HUES6 (cell line): ENCODE data around the gene HTR1B.

ENCODE experiments used
- H3K27ac ChIP-seq: 2 replicates; pipeline ENCODE4 v1.7.0; 2013; ENCODE audit warnings: low read depth, mild to moderate bottlenecking, low read length, inconsistent platforms
- H3K27me3 ChIP-seq: 2 replicates; pipeline ENCODE4 v1.6.1; 2013; ENCODE audit warnings: low read length; ENCODE audit not compliant: control insufficient read depth, insufficient read depth
- H3K36me3 ChIP-seq: 2 replicates; pipeline ENCODE4 v1.6.1; 2013; ENCODE audit warnings: low read length; ENCODE audit not compliant: control insufficient read depth, insufficient read depth
- H3K4me1 ChIP-seq: 2 replicates; pipeline ENCODE4 v1.6.1; 2013; ENCODE audit warnings: low read length; ENCODE audit not compliant: control insufficient read depth, insufficient read depth
- H3K4me3 ChIP-seq: 2 replicates; pipeline ENCODE4 v1.5.1; 2013; ENCODE audit warnings: low read depth, low read length
- H3K9ac ChIP-seq: one replicate; pipeline ENCODE4 v1.6.1; 2013; ENCODE audit warnings: mild to moderate bottlenecking, low read length
- H3K9me3 ChIP-seq: 2 replicates; pipeline ENCODE4 v1.6.1; 2013; ENCODE audit warnings: low read depth, low read length; ENCODE audit not compliant: control insufficient read depth, insufficient read depth

Gene HTR1B

GRCh38 chr6:77425216-77425615, 38.1 kb downstream of the HTR1B start:
- H3K9ac ChIP-seq = no peak overlapping the region
- no peak overlapping the region for H3K27ac ChIP-seq
- H3K4me3 ChIP-seq = no peak overlapping the region
- no peaks in the 10 kb centered on the region for H3K36me3 ChIP-seq
- H3K27me3 ChIP-seq = no peaks in the 10 kb centered on the region
- no peaks in the 10 kb centered on the region for H3K9me3 ChIP-seq
- no peaks in the 10 kb centered on the region for H3K4me1 ChIP-seq

- H3K9ac ChIP-seq = no peak overlapping the region
- no peaks in the 10 kb centered on the region for H3K36me3 ChIP-seq
- H3K9me3 ChIP-seq = no peaks in the 10 kb centered on the region
- no peaks in the 10 kb centered on the region for H3K4me1 ChIP-seq
- no peaks in the 10 kb centered on the region for H3K27me3 ChIP-seq
- H3K27ac ChIP-seq = no peak overlapping the region
- H3K4me3 ChIP-seq = no peak overlapping the region
Observed at GRCh38 chr6:77424761-77425160, 38.5 kb downstream of the HTR1B start.

- Histone ChIP-seq H3K9ac (no peak overlapping the region), H3K4me1 (no peaks in the 10 kb centered on the region), H3K27me3 (no peaks in the 10 kb centered on the region), H3K4me3 (no peak overlapping the region), H3K36me3 (no peaks in the 10 kb centered on the region), H3K27ac (no peak overlapping the region), H3K9me3 (no peaks in the 10 kb centered on the region)
Observed at GRCh38 chr6:77416839-77417238, 46.5 kb downstream of the HTR1B start.

GRCh38 chr6:77415706-77416105, 47.6 kb downstream of the HTR1B start:
- no peaks in the 10 kb centered on the region for H3K9me3 ChIP-seq
- no peaks in the 10 kb centered on the region for H3K4me1 ChIP-seq
- no peak overlapping the region for H3K4me3 ChIP-seq
- no peak overlapping the region for H3K27ac ChIP-seq
- no peak overlapping the region for H3K9ac ChIP-seq
- H3K27me3 ChIP-seq = no peaks in the 10 kb centered on the region
- no peaks in the 10 kb centered on the region for H3K36me3 ChIP-seq
